HG02870 (cell line): ENCODE data around the gene ORMDL2.
"Not testable (repeated sequence)": the region's sequence is repeated elsewhere in the genome, so short reads cannot be mapped to it uniquely, and the experiment has no call there.

Experiments used
- ATAC-seq: cut with Tn5 transposase; IDR thresholded peaks from one replicate; pipeline ENCODE4 v1.9.1; 2021; ENCODE audit warnings: mild to moderate bottlenecking, moderate library complexity; ENCODE audit not compliant: unreplicated experiment

Gene ORMDL2

GRCh38 chr12:55850401-55850800 is 32.6 kb downstream of the ORMDL2 start:
- ATAC-seq: no peak

DNA sequence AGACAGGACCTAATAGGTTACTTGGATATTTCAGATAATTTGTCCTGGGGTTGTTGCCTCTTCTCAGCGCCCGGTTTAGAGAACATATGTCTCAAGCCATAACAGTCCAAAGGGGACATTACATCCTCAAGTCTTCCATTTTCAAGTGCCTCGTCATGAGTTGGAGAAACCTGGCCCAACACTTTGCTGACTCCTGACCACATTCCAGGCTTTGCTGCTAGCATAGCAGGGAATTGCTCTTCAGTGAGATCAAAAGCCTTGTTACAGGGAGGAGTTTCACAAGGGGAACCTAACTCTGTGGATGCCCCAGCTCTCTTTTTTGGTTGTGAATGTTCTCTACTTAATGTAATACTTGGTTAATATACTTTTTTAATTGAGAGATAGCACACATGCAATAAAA is 33.1 kb downstream of the ORMDL2 start:
- no peak for ATAC-seq

- no peak for ATAC-seq
Measured at GRCh38 chr12:55852740-55853139, 34.9 kb downstream of the ORMDL2 start.

GRCh38 chr12:55861396-55861795 is 43.6 kb downstream of the ORMDL2 start:
- no peak for ATAC-seq

DNA sequence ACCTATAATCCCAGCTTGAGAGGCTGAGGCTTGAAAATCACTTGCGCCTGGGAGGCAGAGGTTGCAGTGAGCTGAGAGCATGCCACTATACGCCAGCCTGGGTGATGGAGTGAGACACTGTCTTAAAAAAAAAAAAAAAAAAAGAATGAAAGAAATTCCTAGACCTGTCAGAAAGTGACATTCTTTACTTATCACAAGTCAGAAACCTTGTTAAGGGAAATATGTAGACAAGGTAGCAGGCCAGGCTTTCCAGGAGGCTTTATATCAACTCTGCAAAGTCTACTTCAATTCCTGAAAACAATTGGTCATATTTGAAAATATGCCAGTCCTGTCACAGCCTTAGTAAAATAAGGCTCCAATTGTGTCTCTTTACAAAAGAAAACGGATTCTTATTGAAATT is 44.0 kb downstream of the ORMDL2 start:
- ATAC-seq: no peak

GRCh38 chr12:55862286-55862685 is 44.4 kb downstream of the ORMDL2 start:
- ATAC-seq: no peak

DNA sequence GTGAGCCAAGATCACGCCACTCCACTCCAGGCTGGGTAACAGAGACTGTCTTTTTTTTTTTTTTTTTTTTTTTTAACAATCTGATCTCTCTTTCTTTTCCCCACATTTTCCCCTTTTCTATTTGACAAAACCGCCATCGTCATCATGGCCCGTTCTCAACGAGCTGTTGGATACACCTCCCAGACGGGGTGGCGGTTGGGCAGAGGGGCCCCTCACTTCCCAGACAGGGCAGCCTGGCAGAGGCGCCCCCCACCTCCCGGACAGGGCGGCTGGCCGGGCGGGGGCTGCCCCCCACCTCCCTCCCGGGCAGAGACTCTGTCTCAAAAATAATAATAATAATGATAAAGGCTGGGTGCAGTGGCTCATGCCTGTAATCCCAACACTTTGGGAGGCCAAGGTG is 45.1 kb downstream of the ORMDL2 start:
- ATAC-seq: not testable (repeated sequence)

- no peak for ATAC-seq
Measured at GRCh38 chr12:55865327-55865726, 47.5 kb downstream of the ORMDL2 start.

DNA sequence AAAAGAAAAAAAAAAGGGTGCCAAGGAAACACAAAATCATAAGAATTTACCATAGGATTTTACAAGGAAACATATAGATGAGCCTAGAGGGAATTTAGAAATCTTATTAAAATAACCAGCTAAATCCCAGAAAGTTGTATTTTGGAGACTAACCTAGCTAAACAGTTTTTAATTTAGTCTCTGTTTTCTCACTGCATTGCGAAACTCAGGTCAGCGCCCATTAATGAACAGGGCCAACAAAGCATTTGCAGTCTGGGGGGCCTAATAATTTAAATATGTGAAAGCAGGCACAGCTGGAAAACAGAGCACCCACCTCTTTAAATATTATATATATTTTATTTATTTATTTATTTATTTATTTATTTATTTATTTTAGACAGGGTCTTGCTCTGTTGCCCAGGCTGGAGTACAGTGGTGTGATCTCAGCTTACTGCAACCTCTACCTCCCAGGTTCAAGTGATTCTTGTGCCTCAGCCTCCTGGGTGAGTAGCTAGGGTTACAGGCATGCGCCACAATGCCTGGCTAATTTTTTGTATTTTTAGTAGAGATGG is 48.7 kb downstream of the ORMDL2 start:
- ATAC-seq: not testable (repeated sequence)
